ENCODE measurements around the gene MSANTD1.

- no peak for TF ChIP-seq CTCF (IDR thresholded peaks at IDR 0.05 in 2 of 3, conservative IDR thresholded peaks at IDR 0.05 in 1 of 3; ENCODE audit: borderline replicate concordance in 1 of 3, insufficient read depth in 1 of 3, low read depth in 2 of 3, low read length in 2 of 3)
- no peak for TF ChIP-seq POLR2AphosphoS5 (IDR thresholded peaks at IDR 0.05; ENCODE audit: low read depth, low read length)
- no peak for TF ChIP-seq REST (IDR thresholded peaks at IDR 0.05; ENCODE audit: low read depth)
- TF ChIP-seq EZH2phosphoT487 (IDR thresholded peaks at IDR 0.05; ENCODE audit: borderline replicate concordance) = no peak
- TF ChIP-seq ZNF274 (IDR thresholded peaks at IDR 0.05; ENCODE audit: low read depth, low read length) = no peak
- no peak for TF ChIP-seq MAX (IDR thresholded peaks at IDR 0.05)
- no peak for TF ChIP-seq POLR2A (IDR thresholded peaks at IDR 0.05; ENCODE audit: borderline replicate concordance, extremely low read depth, insufficient read depth, insufficient read length)
- TF ChIP-seq EZH2 (IDR thresholded peaks at IDR 0.05) = no peak
- no peak for TF ChIP-seq CEBPB (IDR thresholded peaks at IDR 0.05; ENCODE audit: low read depth)
- no peak for TF ChIP-seq TCF7L2 (IDR thresholded peaks at IDR 0.05; ENCODE audit: borderline replicate concordance, extremely low read depth, insufficient read depth, insufficient read length)
- TF ChIP-seq SP1 (IDR thresholded peaks at IDR 0.05; ENCODE audit: low read depth) = no peak
Measured at GRCh38 chr4:3238721-3239120, 10.2 kb upstream of the MSANTD1 start.

Measured in HCT116 (cell line).